Measurements from ENCODE around the gene TRNP1.
"Not testable (repeated sequence)": the region's sequence is repeated elsewhere in the genome, so short reads cannot be mapped to it uniquely, and the experiment has no call there.

Gene TRNP1, protein sequence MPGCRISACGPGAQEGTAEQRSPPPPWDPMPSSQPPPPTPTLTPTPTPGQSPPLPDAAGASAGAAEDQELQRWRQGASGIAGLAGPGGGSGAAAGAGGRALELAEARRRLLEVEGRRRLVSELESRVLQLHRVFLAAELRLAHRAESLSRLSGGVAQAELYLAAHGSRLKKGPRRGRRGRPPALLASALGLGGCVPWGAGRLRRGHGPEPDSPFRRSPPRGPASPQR
- total RNA-seq, result 0.35 to 1.2 (median 0.77) reads per million in 4 experiments

DNA sequence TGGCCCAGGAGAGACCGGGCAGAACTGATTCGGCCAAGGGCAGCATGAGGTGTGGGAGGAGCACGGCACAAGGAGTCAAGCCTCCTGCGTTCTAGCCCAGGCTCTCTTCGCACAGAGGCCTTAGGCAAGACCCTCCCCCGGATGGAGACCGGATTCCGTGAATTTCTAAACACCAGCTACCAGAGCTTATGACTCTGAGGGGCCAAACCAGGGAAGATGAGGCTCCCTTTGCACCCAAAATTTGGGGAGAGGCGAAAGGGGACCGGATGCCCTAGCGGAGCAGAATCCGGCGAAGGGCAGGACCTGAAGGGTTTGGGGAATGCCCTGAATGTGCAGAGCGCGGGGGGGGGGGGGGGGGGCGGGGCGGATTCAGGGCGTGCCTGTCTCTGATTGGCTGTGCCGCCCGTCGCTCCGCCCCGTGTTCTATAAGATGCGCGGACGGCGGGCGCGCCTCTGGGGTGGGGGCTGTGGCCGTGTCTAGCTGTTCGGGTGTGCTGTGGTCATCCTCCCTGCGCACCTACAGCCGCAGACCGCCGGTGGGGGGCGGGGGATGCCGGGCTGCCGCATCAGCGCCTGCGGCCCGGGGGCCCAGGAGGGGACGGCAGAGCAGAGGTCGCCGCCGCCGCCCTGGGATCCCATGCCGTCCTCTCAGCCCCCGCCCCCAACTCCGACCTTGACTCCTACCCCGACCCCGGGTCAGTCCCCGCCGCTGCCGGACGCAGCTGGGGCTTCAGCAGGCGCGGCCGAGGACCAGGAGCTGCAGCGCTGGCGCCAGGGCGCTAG lies at the start of gene TRNP1:
TRNP1 (plus strand) TSS at position 456 of the 783 bp plus-strand sequence; CDS start at position 551, 95 bp downstream.
- DNase-seq, result peak; percentile 64

DNA sequence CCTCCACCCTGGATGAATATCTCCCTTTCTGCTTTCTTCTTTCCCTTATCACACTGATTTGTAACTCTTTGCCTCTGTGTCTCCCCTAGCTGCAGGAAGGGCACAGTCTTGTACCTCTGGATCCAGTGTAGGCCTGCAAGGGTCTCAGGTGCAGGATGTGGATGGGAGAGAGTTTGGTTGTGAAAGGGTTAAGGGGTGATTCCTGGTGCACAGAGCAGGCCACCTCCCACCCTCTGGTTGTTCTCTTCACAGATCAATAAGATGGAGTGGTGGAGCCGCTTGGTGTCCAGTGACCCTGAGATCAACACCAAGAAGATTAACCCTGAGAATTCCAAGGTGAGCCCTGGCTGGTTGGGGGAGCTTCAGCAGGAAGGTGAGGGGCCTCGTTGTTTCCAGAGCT lies 48.4 kb upstream of the TRNP1 start:
- DNase-seq, result no peak

DNA sequence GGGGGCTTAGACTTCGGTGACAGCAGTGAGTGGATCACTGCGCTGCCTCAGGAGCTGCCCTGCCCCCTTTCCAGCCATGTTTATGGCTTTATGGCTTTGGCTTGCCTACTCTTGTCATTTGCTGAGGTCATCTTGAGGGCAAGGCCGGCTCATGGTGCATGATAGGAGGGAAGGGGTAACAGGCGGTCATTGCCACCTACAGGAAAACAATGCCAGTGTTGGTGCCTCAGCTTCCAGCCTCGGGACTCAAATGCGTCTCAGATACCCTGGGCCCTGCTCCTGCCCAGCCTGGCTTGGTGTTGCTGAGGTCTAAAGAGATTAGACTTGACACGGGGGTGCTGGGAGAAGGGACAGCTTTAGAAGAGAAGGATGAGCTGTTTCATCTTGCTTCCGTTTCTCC lies 47.8 kb upstream of the TRNP1 start:
- DNase-seq, result no peak

DNA sequence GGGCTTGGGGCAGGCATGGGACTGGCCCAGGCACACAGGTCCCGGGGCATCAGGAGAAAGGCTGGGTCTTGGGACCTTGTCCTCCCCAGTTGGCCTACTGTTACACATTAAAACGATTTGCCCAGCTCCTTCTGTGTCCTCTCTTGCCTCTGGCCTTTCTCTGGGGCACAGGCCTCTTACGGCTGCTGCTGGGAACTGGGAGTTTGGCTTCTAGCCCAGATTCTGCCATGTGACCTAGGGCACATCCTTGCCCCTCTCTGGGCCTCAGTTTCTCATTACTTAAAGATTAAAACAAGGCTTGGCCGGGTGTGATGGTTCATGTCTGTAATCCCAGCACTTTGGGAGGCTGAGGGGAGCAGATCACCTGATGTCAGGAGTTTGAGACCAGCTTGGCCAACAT lies 47.2 kb upstream of the TRNP1 start:
- DNase-seq, result no peak

DNA sequence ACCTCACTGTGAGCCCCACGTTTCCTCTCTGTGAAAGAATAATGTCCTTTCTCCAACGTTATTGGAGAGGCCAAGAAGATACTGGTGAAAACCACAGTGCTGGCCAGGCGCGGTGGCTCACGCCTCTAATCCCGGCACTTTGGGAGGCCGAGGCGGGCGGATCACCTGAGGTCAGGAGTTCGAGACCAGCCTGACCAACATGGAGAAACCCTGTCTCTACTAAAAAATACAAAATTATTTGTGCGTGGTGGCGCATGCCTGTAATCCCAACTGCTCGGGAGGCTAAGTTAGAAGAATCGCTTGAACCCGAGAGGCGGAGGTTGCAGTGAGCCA lies 44.8 kb upstream of the TRNP1 start:
- not testable (repeated sequence) for DNase-seq

DNA sequence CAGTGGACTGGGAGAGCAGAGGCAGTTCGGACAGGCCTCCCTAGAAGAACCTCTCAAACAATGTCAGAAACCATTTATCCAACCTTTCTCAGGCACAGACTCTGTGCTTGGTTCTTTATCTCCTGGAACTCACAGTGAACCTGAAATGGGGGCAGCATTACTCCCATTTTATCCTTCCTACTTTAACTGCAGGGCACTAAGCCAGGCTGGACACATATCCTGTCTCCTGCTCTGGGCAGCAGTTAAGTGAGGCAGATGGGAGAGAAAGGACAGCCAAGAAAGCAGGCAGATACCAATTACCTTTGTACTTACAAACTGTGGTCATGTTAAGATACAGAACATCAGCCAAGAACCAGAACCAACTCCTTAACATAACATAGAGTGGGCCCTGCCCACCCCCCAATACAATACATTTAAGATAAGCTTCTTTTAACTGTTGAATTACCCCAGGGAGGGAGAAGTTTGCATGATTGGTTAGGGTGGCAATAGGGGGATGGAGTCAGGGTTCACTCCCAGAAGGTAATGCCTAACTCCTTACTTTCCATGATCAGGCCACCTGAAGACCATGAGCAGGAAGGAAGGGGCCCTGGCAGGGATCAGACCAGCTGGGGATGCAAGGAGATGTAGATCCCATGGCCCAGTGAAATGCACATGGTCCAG lies 44.1 kb upstream of the TRNP1 start:
- DNase-seq, result no peak

DNA sequence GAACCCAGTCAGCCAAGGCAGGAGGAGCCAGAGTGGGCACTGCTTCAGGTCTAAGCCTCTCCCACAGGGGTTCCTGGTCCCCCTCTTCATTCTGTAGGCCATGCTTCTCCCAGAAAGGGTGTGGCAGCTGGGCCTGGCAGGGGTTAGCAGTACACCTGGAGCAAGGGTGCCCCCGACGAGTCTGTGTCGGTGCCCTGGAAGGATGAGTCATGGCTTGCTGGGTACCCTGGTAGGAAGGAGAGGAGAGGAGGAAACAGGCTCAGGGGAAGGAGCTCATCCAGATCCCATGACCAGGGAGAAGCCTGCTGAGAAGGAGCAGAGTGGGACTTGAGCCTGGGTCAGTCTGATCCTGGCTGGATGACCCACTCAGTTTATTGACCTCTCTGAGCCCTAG lies 43.6 kb upstream of the TRNP1 start:
- DNase-seq, result no peak

DNA sequence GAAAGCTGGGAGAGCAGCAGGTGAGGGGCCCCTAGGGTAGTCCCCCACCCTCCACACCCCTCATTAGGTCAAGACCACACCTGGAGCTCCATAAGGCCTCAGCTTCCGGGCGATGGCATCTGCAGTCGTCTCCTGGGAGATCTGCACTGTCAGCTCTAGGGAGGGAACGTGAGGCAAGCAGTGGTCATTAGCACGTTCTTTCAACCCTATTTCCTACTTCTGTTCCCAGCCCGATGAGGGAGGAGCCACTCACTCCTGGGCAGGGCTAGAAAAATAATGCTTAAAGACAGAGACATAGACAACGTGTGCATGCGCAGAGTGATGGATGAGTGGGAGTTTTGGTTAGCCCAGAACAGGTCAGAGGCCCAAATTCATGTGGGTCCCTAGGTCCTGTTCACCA lies 42.9 kb upstream of the TRNP1 start:
- DNase-seq, result no peak

DNA sequence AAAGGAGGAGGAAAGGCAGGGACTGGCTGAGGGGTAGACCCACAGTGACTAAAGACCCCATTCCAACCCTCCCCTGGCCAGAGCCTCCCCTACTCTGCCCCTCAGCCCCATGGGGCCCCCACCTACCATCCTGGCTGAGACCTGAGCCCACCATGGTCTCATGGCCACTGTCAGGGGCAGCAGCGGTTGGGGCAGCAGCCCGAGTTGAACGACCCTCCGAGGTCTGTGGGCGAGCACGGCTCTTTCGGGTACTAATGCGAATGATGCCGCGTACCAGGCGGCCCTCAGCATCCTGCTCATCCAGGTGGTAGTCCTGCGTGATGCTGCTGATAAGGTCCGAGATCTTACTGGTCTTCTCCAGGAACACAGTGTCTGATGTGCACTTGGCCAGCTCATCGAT lies 42.3 kb upstream of the TRNP1 start:
- DNase-seq, result no peak

DNA sequence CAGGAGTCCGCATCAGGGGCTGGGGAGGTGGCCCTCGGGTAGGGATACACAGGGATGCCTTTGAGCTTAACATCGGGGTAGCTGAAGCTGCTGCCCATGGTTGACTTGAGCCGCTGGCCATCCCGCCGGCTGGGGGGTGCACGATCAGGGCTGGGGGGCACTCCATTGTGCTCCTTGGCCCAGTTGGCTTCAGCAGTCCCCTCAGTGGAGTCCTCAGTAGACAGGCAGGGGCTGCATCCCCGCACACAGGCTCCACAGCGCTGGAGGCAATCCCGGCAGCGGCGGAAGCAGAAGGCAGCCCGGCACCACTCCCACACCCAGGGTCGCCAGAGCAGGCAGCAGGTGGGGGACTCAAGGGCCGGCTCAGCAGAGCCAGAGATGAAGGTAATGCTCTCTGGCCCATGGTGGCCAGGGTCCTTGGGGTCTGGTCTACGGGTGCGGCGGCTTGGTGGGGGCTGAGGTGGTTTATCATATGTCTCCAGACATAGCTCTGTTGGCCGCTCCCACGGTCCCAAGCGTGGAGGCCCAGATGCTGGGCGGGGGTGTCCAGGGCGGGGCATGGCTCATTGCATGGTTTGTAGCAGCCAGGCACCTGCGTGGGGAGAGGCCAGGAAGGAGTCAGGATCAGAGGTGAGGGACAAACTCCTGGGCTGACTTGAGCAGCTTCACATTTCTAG lies 41.5 kb upstream of the TRNP1 start:
- DNase-seq, result no peak

DNA sequence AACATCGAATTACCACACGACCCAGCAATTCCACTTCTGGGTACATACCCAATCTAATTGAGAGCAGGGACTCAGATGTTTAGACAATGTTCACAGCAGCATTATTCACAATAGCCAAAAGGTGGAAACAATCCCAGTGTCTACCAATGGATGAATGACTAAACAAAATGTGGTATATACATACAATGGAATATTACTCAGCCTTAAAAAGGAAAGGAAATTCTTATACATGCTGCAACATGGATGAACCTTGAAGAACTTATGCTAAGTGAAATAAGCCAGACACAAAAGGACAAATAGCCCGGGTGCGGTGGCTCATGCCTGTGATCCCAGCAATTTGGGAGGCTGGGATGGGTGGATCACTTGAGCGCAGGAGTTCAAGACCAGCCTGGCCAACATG lies 40.1 kb upstream of the TRNP1 start:
- no peak for DNase-seq

DNA sequence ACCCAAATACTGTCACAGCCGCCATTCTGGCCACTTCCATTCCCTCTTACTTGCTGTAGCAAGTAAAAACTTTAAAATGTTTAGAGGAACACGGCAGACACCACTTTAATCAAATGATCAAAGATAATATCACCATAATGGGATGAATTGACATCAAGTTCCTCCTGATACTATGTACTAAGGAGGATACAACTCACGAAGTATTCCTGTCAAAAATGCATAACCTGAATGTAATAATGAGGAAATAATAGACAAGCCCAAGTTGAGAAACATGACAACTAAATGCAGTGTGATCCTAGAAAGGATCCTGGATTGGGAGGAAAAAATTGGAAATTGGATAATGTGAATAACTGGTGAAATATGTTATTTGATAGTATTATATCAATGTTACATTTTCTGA lies 37.2 kb upstream of the TRNP1 start:
- no peak for DNase-seq

DNA sequence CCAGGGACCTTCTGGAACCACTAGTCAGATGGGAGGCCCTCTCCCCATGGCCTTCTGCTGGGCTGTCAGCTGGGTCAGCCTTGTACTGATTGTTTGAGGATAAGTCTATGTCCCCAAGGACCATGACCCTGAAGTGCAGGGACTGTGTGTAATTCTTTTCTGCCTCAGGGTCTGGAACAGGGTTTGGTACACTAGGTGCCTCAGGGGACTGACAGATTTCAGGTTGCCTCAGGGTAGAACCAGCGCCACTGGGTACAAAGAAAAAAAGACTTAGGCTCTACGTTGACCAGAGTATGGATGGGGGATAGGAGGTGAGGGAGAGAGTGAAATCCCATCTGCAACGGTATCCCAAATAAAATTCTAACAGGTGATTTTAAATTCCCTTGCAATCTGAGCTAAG lies 36.2 kb upstream of the TRNP1 start:
- no peak for DNase-seq

DNA sequence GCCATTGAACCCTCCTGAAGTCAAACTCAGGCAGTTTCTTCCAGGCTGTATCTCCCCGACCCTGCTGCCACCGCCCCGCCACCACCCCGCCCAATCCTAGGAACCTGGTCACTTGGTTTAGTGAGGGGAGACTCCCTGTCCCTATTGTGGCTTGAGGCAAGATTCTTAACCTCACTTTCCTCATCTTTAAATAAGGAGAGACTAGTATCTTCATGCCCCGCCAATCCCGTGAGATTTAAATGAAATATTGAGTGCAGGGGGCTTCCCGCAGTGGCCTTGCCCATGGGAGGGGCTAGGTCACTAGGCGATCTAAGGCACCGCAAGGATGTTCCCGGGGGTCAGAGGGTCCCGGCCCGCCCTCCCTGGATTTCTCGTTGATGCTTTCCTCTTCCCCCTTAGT lies 34.2 kb upstream of the TRNP1 start:
- no peak for DNase-seq

DNA sequence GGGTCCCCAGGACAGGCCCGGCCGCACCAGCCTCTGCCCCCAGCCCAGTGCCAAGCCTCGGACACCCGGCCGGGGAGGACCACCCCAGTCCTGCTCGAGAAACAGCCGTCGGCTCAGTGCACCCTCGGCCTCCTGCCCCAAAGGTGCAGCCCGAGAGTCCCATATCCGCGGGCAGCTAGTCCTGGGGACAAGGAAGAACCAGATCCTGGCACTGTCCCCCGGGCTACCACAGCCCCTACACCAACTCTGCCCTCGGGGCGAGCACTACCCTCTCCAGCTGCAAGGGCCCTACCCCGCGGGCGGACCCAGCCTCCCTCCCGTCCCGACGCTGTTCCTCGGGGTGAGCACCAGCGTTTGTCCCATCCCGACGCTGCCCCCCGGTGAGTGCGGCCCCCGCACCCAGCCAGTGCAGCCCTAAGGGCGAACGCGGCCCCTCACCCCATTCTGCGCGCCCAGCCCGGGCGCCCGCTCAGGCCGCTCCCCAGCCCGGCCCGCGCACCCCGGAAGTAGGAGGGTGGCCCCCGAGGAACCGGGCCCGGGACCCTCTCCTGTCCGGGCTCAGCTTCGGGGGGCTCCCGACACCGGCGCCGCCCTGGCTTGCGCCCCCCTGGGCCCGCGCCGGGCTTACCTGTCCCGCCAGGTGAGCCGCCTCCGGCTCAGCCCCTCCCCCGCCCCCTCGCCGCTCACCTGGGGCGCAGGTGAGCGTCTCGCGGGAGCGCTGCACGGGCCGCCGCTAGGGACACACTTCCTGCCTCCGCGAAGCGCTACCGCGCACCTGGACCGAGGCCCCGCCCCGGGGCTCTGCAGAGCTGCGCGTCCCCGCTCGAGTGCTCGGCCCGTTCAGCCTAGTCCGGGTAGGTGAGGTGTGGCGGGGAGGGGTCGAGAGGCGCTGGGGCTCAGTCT lies 33.5 kb upstream of the TRNP1 start, which contains the start of gene KDF1:
KDF1 (minus strand) TSS at position 747 of the 903 bp plus-strand sequence. CDS start 8,088 bp downstream, outside the sequence.
- peak; percentile 31 for DNase-seq

DNA sequence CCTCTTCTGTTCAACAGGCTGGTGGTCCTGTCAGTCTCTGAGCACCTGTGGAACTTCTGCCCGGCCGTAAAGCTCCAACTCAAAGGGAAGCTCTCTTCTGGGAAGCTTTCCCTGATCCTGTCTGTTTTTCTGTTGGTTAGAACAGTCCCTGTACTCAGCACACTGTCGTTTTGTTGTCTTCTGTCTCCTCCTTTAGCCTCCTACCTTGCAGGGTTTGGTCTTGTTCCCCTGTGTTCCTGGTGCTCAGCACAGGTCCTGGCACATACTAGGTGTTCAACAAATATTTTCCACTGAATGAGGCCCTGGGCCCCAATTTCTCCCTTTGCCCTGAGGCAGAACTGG lies 32.9 kb upstream of the TRNP1 start:
- DNase-seq, result no peak

DNA sequence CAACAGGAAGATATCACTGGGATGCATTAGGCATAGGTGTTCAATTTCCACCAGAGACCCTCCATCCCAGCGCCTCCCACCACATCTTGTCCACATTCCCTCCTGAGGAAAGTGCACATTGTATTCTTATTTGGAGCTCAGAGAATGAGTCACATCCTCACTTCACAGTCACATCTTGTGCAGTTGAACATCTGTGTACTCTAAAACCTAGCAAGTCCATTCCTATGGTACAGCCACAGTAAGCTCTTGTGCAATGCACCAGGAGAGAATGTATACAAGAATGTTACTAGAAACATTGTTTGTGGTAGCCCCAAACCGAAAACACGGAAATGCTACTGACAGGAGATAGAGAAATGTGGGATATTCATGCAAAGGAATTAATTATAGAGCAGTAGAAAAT lies 31.7 kb upstream of the TRNP1 start:
- no peak for DNase-seq

DNA sequence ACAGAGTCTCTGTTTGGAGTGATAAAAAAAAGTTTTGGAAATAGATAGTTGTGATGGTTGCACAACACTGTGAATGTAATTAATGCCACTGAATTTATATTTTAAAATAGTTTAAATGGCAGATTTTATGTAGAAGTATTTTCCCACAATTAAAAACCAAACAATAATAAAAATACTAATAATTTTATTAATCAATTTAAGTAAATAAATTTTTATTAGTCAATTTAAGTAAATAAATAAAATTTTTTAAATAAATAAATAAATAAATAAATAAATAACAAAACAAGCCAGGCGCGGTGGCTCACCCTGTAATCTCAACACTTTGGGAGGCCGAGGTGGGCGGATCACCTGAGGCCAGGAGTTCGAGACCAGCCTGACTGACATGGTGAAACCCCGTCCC lies 28.3 kb upstream of the TRNP1 start:
- DNase-seq, result no peak

DNA sequence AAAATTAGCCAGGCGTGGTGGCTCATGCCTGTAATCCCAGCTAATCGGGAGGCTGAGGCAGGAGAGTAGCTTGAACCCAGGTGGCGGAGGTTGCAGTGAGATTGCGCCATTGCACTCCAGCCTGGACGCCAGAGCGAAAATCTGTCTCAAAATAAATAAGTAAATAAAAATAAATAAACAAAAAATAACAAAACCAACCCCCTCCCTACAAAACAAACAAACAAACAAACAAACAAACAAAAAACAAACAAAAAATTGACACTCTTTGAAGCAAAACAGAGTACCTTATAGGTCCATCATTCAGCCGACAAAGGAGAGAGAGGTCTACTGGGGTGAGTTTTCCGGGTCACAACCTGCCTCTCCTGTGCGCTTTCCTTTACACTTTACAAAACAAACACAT lies 27.9 kb upstream of the TRNP1 start:
- no peak for DNase-seq

DNA sequence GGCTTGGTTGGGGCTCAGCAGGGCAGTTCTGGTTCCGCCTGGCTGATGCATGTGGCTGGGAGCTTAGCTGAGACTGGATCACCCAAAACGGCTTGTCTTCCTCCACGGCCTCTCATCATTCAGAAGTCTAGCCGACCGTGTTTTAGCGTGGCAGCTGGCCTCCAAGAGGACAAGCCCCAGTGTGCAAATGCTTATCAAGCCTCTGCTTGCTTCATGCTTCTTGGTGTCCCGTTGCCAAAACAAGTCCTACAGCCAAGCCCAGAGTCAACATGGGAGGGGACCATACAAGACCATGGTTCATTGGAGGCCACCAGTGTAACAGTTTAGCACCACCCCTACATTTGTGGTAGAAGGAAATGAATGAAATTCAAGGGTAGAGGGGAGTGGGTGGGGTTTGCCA lies 22.7 kb upstream of the TRNP1 start:
- DNase-seq, result no peak

DNA sequence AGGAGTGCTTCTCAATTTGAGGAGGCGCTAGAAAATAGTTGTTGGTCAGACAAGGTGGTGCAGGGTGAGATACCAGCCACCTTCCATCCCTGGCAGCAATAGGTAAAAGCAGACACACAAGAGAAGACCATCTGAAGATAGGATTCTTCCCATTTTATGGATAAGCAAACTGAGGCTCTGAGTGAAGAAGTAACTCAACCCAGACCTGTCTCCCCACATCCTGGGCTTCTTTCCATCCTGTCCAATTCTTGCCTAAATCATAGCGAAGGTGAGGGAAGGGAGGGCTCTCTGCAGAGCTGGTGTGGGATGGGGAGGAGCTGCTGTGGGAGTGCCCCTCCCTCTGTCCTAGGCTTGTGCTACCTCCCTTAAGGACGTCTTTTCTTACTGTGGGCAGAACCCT lies 21.9 kb upstream of the TRNP1 start:
- no peak for DNase-seq

DNA sequence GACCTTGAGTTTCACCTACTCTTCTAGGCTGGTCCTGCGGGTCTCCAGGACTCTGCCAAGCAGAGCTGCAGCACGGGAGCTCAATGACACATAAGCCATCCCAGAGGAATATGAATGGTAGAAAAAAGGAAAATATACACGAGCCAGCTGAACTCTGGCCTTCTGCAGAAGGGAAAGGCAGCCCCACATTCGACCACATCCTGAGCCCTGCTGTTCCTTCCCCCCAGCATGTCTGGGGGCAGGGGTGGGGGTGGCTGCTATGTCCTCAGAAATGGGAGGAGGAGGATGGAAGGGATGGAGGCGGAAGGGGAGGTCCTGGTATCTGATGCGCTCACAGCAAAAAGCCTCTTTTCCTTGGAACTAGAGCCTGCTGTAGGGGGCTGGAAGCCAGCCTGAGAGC lies 21.1 kb upstream of the TRNP1 start:
- DNase-seq, result no peak

DNA sequence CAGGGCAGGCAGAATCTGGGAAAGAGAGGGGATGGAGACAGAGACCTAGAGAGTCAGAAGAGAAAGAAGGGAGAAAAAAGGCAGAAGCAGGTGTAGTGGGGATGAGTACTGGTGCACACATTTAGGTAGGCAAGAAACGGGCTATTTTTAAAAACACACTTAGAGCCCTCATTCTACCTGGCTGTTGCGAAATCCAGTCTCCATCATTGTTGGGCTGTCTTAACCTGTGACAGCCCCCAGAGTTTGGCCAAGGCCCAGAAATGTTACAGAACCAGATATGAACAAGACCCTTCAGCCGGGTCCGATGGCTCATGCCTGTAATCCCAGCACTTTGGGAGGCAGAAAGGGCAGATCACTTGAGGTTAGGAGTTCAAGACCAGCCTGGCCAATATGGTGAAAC lies 20.7 kb upstream of the TRNP1 start:
- no peak for DNase-seq
